ENCODE measurements around the gene ADAM12. TPM values are rescaled to one million over a fixed set of nuclear protein-coding genes. Genes with fewer than 3 reads are reported as not detected.
A peak's percentile ranks its signal among the peaks of the same experiment; 100 is the strongest.

ADAM12 gene
- total and polyA plus RNA-seq, 2 donors (not counting 3 experiments of a cell fraction or from before 2014, with no cell fraction given): 0.22 to 0.33 TPM

DNA sequence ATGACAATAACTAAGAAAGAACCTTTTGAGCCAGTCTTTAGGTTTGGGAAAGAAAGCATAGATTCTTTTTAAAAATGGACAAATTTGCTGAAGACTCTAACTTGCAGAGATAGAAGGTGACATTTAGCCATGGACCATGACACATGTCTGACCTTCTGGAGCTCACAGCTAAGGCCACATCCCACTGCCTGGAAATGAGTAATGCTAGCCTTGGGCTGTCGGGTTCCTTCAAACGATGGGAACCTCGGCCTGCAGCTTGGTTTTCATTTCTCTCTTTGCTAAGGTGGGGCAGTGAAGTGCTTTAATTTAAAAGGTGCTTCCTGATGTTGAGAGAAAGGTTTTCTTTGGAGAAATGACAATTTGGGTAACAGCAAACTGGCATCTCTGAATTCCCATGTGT, 268.7 kb downstream of the ADAM12 start:
- ChIA-PET CTCF (no interaction called here), POLR2A (no interaction called here)
- FAIRE-seq (no peak), DNase-seq (ENCODE audit: low read depth, low spot score) (no peak)
- H3K4me2 ChIP-seq (ENCODE audit: insufficient read depth, low read length): no peak overlapping the region
- no peaks in the 10 kb centered on the region for H3K9me1 ChIP-seq (replicated peaks; ENCODE audit: control insufficient read depth, extremely low read depth, insufficient read depth, low read length)
- H2AFZ ChIP-seq (ENCODE audit: low read depth, low read length): peak overlapping the region; percentile 14
- intact Hi-C loops (cut with micrococcal nuclease): no loop called here
- dilution Hi-C loops (cut with MboI; ENCODE audit: extremely low pct_ligation_motif_present, low sequenced_read_pairs): no loop called here
- H3K9me3 ChIP-seq (replicated peaks; ENCODE audit: control insufficient read depth, insufficient read depth, low read length): no peaks in the 10 kb centered on the region
- H3K9ac ChIP-seq (replicated peaks; ENCODE audit: extremely low read depth, insufficient read depth, low read length): no peak overlapping the region
- TF ChIP-seq, protein P1, sequence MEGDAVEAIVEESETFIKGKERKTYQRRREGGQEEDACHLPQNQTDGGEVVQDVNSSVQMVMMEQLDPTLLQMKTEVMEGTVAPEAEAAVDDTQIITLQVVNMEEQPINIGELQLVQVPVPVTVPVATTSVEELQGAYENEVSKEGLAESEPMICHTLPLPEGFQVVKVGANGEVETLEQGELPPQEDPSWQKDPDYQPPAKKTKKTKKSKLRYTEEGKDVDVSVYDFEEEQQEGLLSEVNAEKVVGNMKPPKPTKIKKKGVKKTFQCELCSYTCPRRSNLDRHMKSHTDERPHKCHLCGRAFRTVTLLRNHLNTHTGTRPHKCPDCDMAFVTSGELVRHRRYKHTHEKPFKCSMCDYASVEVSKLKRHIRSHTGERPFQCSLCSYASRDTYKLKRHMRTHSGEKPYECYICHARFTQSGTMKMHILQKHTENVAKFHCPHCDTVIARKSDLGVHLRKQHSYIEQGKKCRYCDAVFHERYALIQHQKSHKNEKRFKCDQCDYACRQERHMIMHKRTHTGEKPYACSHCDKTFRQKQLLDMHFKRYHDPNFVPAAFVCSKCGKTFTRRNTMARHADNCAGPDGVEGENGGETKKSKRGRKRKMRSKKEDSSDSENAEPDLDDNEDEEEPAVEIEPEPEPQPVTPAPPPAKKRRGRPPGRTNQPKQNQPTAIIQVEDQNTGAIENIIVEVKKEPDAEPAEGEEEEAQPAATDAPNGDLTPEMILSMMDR (IDR thresholded peaks at IDR 0.05; ENCODE audit: extremely low read depth in 1 of 2, insufficient read depth in 1 of 2, low read depth in 1 of 2, low read length in 2 of 2): no peak
- TF ChIP-seq FOS (IDR thresholded peaks at IDR 0.05; ENCODE audit: borderline replicate concordance, insufficient read depth, low read length) (no peak), POLR2A (IDR thresholded peaks at IDR 0.05; ENCODE audit: low read depth, low read length) (no peak)
- TF ChIP-seq, protein P2, sequence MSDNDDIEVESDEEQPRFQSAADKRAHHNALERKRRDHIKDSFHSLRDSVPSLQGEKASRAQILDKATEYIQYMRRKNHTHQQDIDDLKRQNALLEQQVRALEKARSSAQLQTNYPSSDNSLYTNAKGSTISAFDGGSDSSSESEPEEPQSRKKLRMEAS (IDR thresholded peaks at IDR 0.05; ENCODE audit: insufficient read depth, insufficient read length): no peak
- H3K4me1 ChIP-seq (ENCODE audit: control insufficient read depth, extremely low read depth, insufficient read depth, low read length): no peaks in the 10 kb centered on the region
- no peak overlapping the region for H3K4me3 ChIP-seq (replicated peaks in 1 of 3; ENCODE audit: insufficient read depth in 1 of 3, low read depth in 1 of 3, low read length in 3 of 3)
- H3K36me3 ChIP-seq (ENCODE audit: control insufficient read depth in 2 of 2, extremely low read depth in 1 of 2, insufficient read depth in 2 of 2, low read length in 2 of 2): no peaks in the 10 kb centered on the region
- no peak overlapping the region for H3K27ac ChIP-seq (ENCODE audit: insufficient read depth, low read depth, low read length)
- H4K20me1 ChIP-seq (replicated peaks; ENCODE audit: control insufficient read depth, extremely low read depth, insufficient read depth, low read length): no peaks in the 10 kb centered on the region
- H3K79me2 ChIP-seq (ENCODE audit: control insufficient read depth, insufficient read depth, low read length): no peaks in the 10 kb centered on the region
- BruUV-seq (replicated peaks): no TSS peak
- H3K27me3 ChIP-seq (ENCODE audit: control insufficient read depth in 2 of 2, insufficient read depth in 2 of 2, low read length in 2 of 2): no peaks in the 10 kb centered on the region

DNA sequence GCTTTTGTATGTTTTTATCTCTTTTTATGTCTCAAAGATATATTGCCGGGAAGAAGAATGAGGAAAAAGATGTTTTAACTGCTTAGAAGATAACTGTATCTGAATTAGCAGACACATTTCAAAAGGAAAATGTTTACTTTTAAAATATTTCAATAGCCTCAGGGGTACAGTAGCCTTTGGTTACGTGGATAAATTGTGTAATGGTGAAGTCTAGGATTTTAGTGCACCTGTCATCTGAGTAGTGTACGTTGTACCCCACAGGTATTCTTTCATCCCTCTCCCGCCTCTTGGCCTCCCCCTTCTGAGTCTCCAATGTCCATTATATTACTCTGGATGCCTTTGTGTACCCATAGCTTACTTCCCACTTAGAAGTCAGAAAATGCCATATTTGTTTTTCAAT, 269.8 kb downstream of the ADAM12 start:
- Histone ChIP-seq H3K79me2 (ENCODE audit: control insufficient read depth, insufficient read depth, low read length) (no peaks in the 10 kb centered on the region), H3K27me3 (ENCODE audit: control insufficient read depth in 2 of 2, insufficient read depth in 2 of 2, low read length in 2 of 2) (no peaks in the 10 kb centered on the region), H3K9me3 (replicated peaks; ENCODE audit: control insufficient read depth, insufficient read depth, low read length) (no peaks in the 10 kb centered on the region), H3K9ac (replicated peaks; ENCODE audit: extremely low read depth, insufficient read depth, low read length) (no peak overlapping the region), H3K4me3 (replicated peaks in 1 of 3; ENCODE audit: insufficient read depth in 1 of 3, low read depth in 1 of 3, low read length in 3 of 3) (no peak overlapping the region), H3K36me3 (ENCODE audit: control insufficient read depth in 2 of 2, extremely low read depth in 1 of 2, insufficient read depth in 2 of 2, low read length in 2 of 2) (no peaks in the 10 kb centered on the region), H3K4me2 (ENCODE audit: insufficient read depth, low read length) (no peak overlapping the region), H3K4me1 (ENCODE audit: control insufficient read depth, extremely low read depth, insufficient read depth, low read length) (no peaks in the 10 kb centered on the region), H4K20me1 (replicated peaks; ENCODE audit: control insufficient read depth, extremely low read depth, insufficient read depth, low read length) (no peaks in the 10 kb centered on the region), H3K27ac (ENCODE audit: insufficient read depth, low read depth, low read length) (no peak overlapping the region), H3K9me1 (replicated peaks; ENCODE audit: control insufficient read depth, extremely low read depth, insufficient read depth, low read length) (no peaks in the 10 kb centered on the region), H2AFZ (ENCODE audit: low read depth, low read length) (no peak overlapping the region)
- intact Hi-C loops (cut with micrococcal nuclease) (no loop called here), dilution Hi-C loops (cut with MboI; ENCODE audit: extremely low pct_ligation_motif_present, low sequenced_read_pairs) (no loop called here)
- no TSS peak for BruUV-seq (replicated peaks)
- DNase-seq (ENCODE audit: low read depth, low spot score): no peak
- CTCF ChIA-PET: interaction anchor here (0.6 kb wide), 1 partner anchor 81 kb away, joined by 3 read pairs; no protein-coding TSS in a partner anchor
- TF ChIP-seq POLR2AphosphoS5 (IDR thresholded peaks at IDR 0.05; ENCODE audit: insufficient read depth, low read depth, low read length): no peak
- no peak for TF ChIP-seq JUN (IDR thresholded peaks at IDR 0.05; ENCODE audit: borderline replicate concordance, insufficient read depth, insufficient read length, low read depth)
- TF ChIP-seq, protein P1 (IDR thresholded peaks at IDR 0.05; ENCODE audit: extremely low read depth in 1 of 2, insufficient read depth in 1 of 2, low read depth in 1 of 2, low read length in 2 of 2): no peak
- TF ChIP-seq MYC (IDR thresholded peaks at IDR 0.05; ENCODE audit: low read depth, low read length): no peak
- TF ChIP-seq EZH2 (IDR thresholded peaks at IDR 0.05; ENCODE audit: borderline replicate concordance, low read depth, low read length, severe bottlenecking): no peak
- no peak for TF ChIP-seq GATA2 (IDR thresholded peaks at IDR 0.05; ENCODE audit: insufficient read depth, insufficient read length, low read depth, low read length)
- POLR2A ChIA-PET: no interaction called here
- FAIRE-seq: no peak
